Regular cardiac myocyte (primary cell): ENCODE data around the gene SIDT1. TPM values are rescaled to one million over a fixed set of nuclear protein-coding genes. Genes with fewer than 3 reads are reported as not detected.

Experiments
- total RNA-seq: library from RNA; depleted of rRNA; stranded (reverse); fragments of >200 nt; gene quantifications from 2 replicates; pipeline ENCODE4 v1.2.3, GENCODE V29; 2014

The SIDT1 gene
- 0.28 and 0.77 TPM in 2 replicates for total RNA-seq

DNA sequence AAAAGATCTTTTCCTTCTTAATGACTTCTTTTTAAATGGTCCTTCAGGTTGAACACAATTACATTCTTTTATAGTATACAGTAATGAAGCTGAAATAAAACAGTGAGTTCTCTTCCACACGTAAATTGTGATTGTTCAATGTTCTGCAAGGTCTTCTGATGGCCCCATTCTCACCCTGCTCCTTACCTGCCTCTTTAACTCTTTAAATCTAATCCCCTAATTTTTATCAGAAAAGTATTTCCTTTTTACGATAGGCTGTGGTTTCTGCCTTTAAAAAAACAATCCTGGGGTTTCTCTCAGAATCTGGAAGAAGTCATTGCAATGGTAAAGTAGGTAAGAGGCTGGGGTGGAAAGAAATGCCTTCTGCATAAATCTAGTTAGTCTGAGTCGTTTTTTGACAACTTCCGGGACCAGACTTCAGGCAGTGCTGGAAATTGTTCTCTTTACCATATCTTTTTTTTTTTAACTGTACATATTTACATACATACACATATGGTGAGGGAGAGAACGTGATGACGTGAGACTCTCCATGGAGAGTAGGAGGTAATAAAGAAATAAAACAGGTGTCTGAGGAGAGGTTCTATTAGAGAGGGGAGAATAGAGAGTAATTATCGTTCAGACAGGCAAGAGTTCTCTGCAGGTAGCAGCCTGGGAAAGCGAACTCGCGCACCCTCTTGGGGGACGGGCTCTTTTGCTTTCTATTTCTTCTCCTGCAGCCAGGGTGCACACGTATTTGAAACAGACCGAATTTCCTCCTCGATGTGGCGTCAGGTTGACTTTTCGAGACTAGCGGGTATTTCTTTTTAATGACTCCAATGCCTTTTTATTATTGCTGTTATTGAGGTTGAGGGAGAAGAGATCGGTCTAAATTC is at the start of gene SIDT1:
Gene SIDT1 (plus strand): TSS at position 730 of the 872 bp plus-strand sequence. CDS start 467 bp downstream, outside the sequence.

Other genes with a start within 250 kb of the SIDT1 start
- gene CFAP44, start 91.1 kb upstream of the SIDT1 start, total RNA-seq = 1.2 and 35.8 TPM in 2 replicates
- 14.2 and 18.9 TPM in 2 replicates for gene SPICE1, start 17.4 kb upstream of the SIDT1 start, total RNA-seq
- 3.8 and 4.5 TPM in 2 replicates for gene USF3, start 164.1 kb downstream of the SIDT1 start, total RNA-seq
- 204 and 242 TPM in 2 replicates for gene NAA50, start 213.7 kb downstream of the SIDT1 start, total RNA-seq
- 130 and 189 TPM in 2 replicates for gene ATP6V1A, start 214.5 kb downstream of the SIDT1 start, total RNA-seq